GM12801 (cell line): ENCODE results near the gene BRF1.

Experiments
- CTCF ChIP-seq: IDR thresholded peaks from one replicate; pipeline ENCODE4 v1.5.1; 2011; ENCODE audit warnings: control low read depth; ENCODE audit not compliant: insufficient read length; ENCODE audit errors: extremely low read depth

BRF1 gene

GRCh38 chr14:105346200-105346533 is 45.4 kb upstream of the BRF1 start:
- TF ChIP-seq CTCF = no peak

GRCh38 chr14:105343194-105343593 is 42.4 kb upstream of the BRF1 start:
- TF ChIP-seq CTCF = no peak

- no peak for TF ChIP-seq CTCF
Observed at GRCh38 chr14:105340821-105341733, 40.3 kb upstream of the BRF1 start.

GRCh38 chr14:105337966-105338741 is 37.4 kb upstream of the BRF1 start:
- TF ChIP-seq CTCF = no peak

GRCh38 chr14:105337433-105337832 is 36.6 kb upstream of the BRF1 start:
- TF ChIP-seq CTCF = no peak

- no peak for TF ChIP-seq CTCF
Observed at GRCh38 chr14:105336477-105337287, 35.9 kb upstream of the BRF1 start.
